Activated T-cell treated with anti-CD3 and anti-CD28 coated beads for 1 hour (primary cell): Measurements from ENCODE around the gene C11orf16.
"Not testable (repeated sequence)": the region's sequence is repeated elsewhere in the genome, so short reads cannot be mapped to it uniquely, and the experiment has no call there.

Experiments used
- DNase-seq: peaks from one replicate; pipeline ENCODE4 v3.0.0-alpha.2; 2020; ENCODE audit warnings: low read depth

The C11orf16 gene

GRCh38 chr11:8886322-8886721, 46.4 kb downstream of the C11orf16 start:
- no peak for DNase-seq

DNA sequence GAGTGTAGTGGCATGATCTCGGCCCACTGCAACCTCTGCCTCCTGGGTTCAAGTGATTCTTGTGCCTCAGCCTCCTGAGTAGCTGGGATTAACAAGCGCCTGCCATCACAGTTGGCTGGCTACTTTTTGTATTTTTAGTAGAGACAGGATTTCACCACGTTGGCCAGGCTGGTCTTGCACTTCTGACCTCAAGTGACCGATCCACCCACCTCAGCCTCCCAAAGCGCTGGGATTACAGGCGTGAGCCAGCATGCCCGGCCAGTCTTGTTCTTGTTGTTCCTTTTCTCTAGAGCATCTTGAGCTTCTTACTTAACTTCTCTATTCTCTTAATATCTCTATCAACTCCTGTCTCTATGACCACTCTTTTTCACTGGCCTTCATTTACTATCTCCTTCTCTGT, 51.2 kb downstream of the C11orf16 start:
- not testable (repeated sequence) for DNase-seq

DNA sequence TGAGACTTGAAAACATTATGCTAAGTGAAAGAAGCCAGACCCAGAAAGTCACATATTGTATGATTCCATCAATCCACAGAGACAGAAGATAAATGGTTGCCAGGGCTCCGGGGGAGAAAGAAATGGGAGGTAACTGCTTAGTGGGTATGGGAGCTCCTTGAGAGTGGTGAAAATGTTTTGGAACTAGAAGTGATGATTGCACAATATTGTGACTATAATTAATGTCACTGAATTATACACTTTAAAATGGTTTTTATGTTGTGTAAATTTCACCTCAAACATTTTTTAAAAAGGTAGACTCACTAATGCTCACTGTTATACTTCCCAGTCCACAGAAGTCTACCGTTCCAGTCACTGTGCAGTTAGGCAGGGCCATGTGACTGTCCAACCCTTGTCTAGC, 54.0 kb downstream of the C11orf16 start:
- DNase-seq: no peak

- DNase-seq: no peak
Measured at GRCh38 chr11:8873741-8874405, 58.9 kb downstream of the C11orf16 start.

GRCh38 chr11:8871962-8872361, 60.8 kb downstream of the C11orf16 start:
- DNase-seq: no peak

- DNase-seq: no peak
Measured at GRCh38 chr11:8871171-8871775, 61.5 kb downstream of the C11orf16 start.

DNA sequence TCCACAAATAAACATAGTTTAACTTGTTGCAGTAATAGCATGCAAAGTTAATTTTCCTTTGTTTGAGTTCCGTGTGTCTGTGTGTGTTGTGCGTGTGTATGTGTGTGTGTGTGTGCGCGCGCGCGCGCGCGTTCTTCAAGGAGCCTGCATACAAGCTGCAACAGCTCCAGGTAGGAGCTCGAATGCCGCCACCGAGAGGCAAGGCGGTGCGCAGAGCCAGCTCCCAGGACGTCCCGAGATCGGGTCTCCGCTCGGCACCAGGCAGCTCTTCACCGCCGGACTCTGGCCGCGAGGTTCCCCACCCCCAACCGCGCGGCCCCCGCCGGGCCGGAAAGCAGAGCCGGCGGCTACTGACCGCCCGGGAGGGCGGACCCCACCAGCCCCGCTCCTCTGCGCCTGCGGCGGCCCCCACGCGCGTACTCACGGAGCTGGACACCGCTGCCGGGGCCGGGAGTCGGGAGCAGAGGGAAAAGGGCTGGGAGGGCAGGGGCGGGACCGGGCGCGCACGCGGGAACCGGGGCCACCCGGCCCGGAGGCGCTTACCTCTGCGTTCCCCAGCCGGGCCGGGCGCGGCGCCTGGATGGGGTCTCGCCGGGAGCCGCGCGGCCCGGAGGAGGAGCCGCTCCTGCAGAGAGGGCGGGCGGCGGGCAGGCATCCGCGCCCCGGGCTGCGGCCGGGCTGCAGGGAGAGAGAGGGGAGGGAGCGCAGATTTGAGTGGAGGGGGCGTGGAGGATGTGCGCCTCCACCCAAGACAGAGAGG, 62.2 kb downstream of the C11orf16 start:
- DNase-seq: no peak
